K562 (cell line): ENCODE results near the gene NUTM1. TPM values are rescaled to one million over a fixed set of nuclear protein-coding genes. Genes with fewer than 3 reads are reported as not detected.
A peak's percentile ranks its signal among the peaks of the same experiment; 100 is the strongest.

ENCODE experiments used
- ATAC-seq: fragments of 200-7000 bp; cut with Tn5 transposase; 3 replicates; pipeline ENCODE4 v1.9.1; 2020; ENCODE audit warnings: moderate library complexity
- BruUV-seq: library from RNA; stranded (reverse); fragments of 400-500 nt; replicated peaks from 2 replicates; lab custom pipeline; 2021; lab: Mats Ljungman, UMichigan
- CTCF ChIA-PET: fragments of 300-600 bp; formaldehyde crosslinking; extraction: SDS; loops from one replicate; lab custom pipeline; 2021; ENCODE audit warnings: low intra/inter-chr PET ratio; lab: Yijun Ruan, JAX
- POLR2A ChIA-PET: fragments of 300-600, 350-650 bp; sonication (Branson Sonifier 250); formaldehyde crosslinking; extraction: SDS; loops from one replicate; lab custom pipeline; 2021; ENCODE audit warnings: antibody characterized with exemption, inconsistent platforms; lab: Yijun Ruan, JAX
- DNase-seq, 4 experiments: peaks; one replicate each; pipeline versions ENCODE4 v3.0.0 to v3.0.0-alpha.2; 2011 to 2018; ENCODE audit warnings: low spot score in 3 of 4, mixed read lengths in 3 of 4; ENCODE audit errors: extremely low read depth in 1 of 4
- FAIRE-seq: peaks from 2 replicates; lab custom pipeline; 2011; peaks lifted over from hg19 to GRCh38; lab: Jason Lieb, UNC
- H2AFZ ChIP-seq: 2 replicates; pipeline ENCODE4 v1.6.0; 2011; ENCODE audit warnings: low read depth, low read length, control low read depth, inconsistent platforms
- H3K27ac ChIP-seq: fragments of 200-600 bp; 3 replicates; pipeline ENCODE4 v1.8.0; 2011; ENCODE audit warnings: low read depth, mild to moderate bottlenecking, control low read depth, inconsistent platforms, low read length, moderate library complexity, mixed read lengths; ENCODE audit errors: extremely low read depth
- H3K27me3 ChIP-seq, 2 experiments: fragments of 300-600 bp in 1 of 2; 2 replicates in 1 of 2; 3 replicates in 1 of 2; pipeline versions ENCODE4 v1.6.0 to v1.8.0; 2011; ENCODE audit warnings: inconsistent platforms in 2 of 2, low read length in 2 of 2, mild to moderate bottlenecking in 1 of 2, mixed read lengths in 1 of 2, moderate library complexity in 1 of 2; ENCODE audit not compliant: control insufficient read depth in 2 of 2, insufficient read depth in 2 of 2
- H3K36me3 ChIP-seq: fragments of 300-600 bp; 3 replicates; pipeline ENCODE4 v1.8.0; 2011; ENCODE audit warnings: mild to moderate bottlenecking, low read length, inconsistent platforms; ENCODE audit not compliant: control insufficient read depth, insufficient read depth
- H3K4me1 ChIP-seq, 2 experiments: fragments of 200-600 bp in 1 of 2; replicated peaks in 1 of 2; 2 replicates in 1 of 2; 3 replicates in 1 of 2; pipeline versions ENCODE4 v1.5.1 to v1.8.0; 2011; ENCODE audit warnings: inconsistent platforms in 2 of 2, low read length in 2 of 2, mild to moderate bottlenecking in 1 of 2, mixed read lengths in 1 of 2, moderate library complexity in 1 of 2; ENCODE audit not compliant: control insufficient read depth in 2 of 2, insufficient read depth in 2 of 2
- H3K4me2 ChIP-seq: 2 replicates; pipeline ENCODE4 v1.6.1; 2011; ENCODE audit warnings: low read length, control low read depth, inconsistent platforms, mixed read lengths; ENCODE audit not compliant: insufficient read depth
- H3K4me3 ChIP-seq: fragments of 200-600 bp; sonication (generic), shearing (Covaris generic); 2 replicates; pipeline ENCODE4 v1.5.1; 2016; ENCODE audit warnings: control low read depth, inconsistent platforms
- H3K79me2 ChIP-seq: fragments of 200-600 bp; 3 replicates; pipeline ENCODE4 v1.8.0; 2011; ENCODE audit warnings: low read length, inconsistent platforms; ENCODE audit not compliant: control insufficient read depth, insufficient read depth
- H3K9ac ChIP-seq, 2 experiments: 2 replicates each; pipeline versions ENCODE4 v1.6.0 to v1.6.1; 2011; ENCODE audit warnings: low read depth in 2 of 2, low read length in 2 of 2, control low read depth in 1 of 2, inconsistent platforms in 1 of 2, mild to moderate bottlenecking in 1 of 2, mixed read lengths in 1 of 2; ENCODE audit not compliant: insufficient read depth in 1 of 2
- H3K9me1 ChIP-seq: one replicate; pipeline ENCODE4 v1.6.0; 2011; ENCODE audit warnings: inconsistent platforms, mild to moderate bottlenecking, low read length, moderate library complexity; ENCODE audit not compliant: control insufficient read depth, insufficient read depth
- H3K9me3 ChIP-seq: replicated peaks from 2 replicates; pipeline ENCODE4 v1.5.1; 2011; ENCODE audit warnings: low read depth, low read length, inconsistent platforms; ENCODE audit not compliant: control insufficient read depth, insufficient read depth
- H4K20me1 ChIP-seq: replicated peaks from 2 replicates; pipeline ENCODE4 v1.6.1; 2011; ENCODE audit warnings: low read length, inconsistent platforms, mixed read lengths; ENCODE audit not compliant: control insufficient read depth, insufficient read depth
- CREM ChIP-seq: IDR thresholded peaks from 2 replicates; pipeline ENCODE4 v1.6.1; 2014; ENCODE audit warnings: antibody characterized with exemption, low read depth
- FOXJ2 ChIP-seq: fragments of 200-800 bp; sonication (Bioruptor generic); IDR thresholded peaks from 2 replicates; pipeline ENCODE4 v1.6.1; 2016; ENCODE audit warnings: missing genetic modification characterization, missing compliant biosample characterization
- LCOR ChIP-seq: sonication (generic); formaldehyde crosslinking; IDR thresholded peaks from 2 replicates; pipeline ENCODE4 v1.8.0; 2022; ENCODE audit warnings: mild to moderate bottlenecking, missing genetic modification reagents
- NRF1 ChIP-seq, 2 experiments: fragments of 450-650 bp; IDR thresholded peaks in 1 of 2; conservative IDR thresholded peaks in 1 of 2; 2 replicates each; pipeline ENCODE4 v1.6.1; 2014; ENCODE audit warnings: mild to moderate bottlenecking in 2 of 2
- PATZ1 ChIP-seq: fragments of 250-450 bp; sonication (Bioruptor Pico); IDR thresholded peaks from 2 replicates; pipeline ENCODE4 v1.5.0; 2020; ENCODE audit warnings: mild to moderate bottlenecking, borderline replicate concordance
- PRPF4 ChIP-seq: fragments of 200-400 bp; formaldehyde crosslinking; IDR thresholded peaks from one replicate; pipeline ENCODE4 v1.6.1; 2017; ENCODE audit warnings: low read length, low read depth, mild to moderate bottlenecking; ENCODE audit not compliant: insufficient read depth, poor library complexity, severe bottlenecking
- RBBP5 ChIP-seq: fragments of 200-600 bp; sonication (generic); IDR thresholded peaks from 2 replicates; pipeline ENCODE4 v1.6.1; 2012; ENCODE audit warnings: borderline replicate concordance, mild to moderate bottlenecking, low read length, control low read depth, inconsistent platforms; ENCODE audit not compliant: insufficient read depth, poor library complexity, severe bottlenecking
- RHOXF2B ChIP-seq: fragments of 250-450 bp; sonication (Bioruptor Pico); conservative IDR thresholded peaks from 2 replicates; pipeline ENCODE4 v1.5.1; 2021
- STAT5B ChIP-seq: fragments of 250-450 bp; sonication (Bioruptor Pico); IDR thresholded peaks from 2 replicates; pipeline ENCODE4 v1.8.0; 2021; ENCODE audit warnings: mild to moderate bottlenecking, inconsistent platforms
- ZNF274 ChIP-seq: IDR thresholded peaks from 2 replicates; pipeline ENCODE4 v1.6.1; 2011; ENCODE audit warnings: low read depth, mild to moderate bottlenecking, low read length, moderate library complexity, borderline replicate concordance
- ZNF449 ChIP-seq: fragments of 250-450 bp; sonication (Bioruptor Pico); IDR thresholded peaks from 2 replicates; pipeline ENCODE4 v1.8.0; 2022; ENCODE audit warnings: moderate library complexity, mild to moderate bottlenecking, inconsistent platforms
- WGBS: fragments of 100-300 bp; shearing (Covaris generic); methylation state at CpG from one replicate; pipeline ENCODE4 v1.1.6; 2016; ENCODE audit warnings: low coverage, mixed read lengths; ENCODE audit not compliant: insufficient coverage; ENCODE audit errors: missing lambda C conversion rate; 5-methylcytosine and 5-hydroxymethylcytosine counted together
- in situ Hi-C: fragments of 300-500 bp; cut with MboI; formaldehyde crosslinking; loops from 4 replicates; pipeline ENCODE4 v1.15.0; 2018; ENCODE audit warnings: inconsistent platforms, mixed read lengths
- intact Hi-C: fragments of 100-400 bp; cut with micrococcal nuclease; formaldehyde crosslinking; loops from 2 replicates; pipeline ENCODE4 v1.14.2; 2022
- polyA plus RNA-seq, 8 experiments: library from polyadenylated mRNA; depleted of rRNA in 4 of 8; stranded (reverse) in 5 of 8; unstranded in 3 of 8; fragments of >200 nt; fragmentation: Nextera tagmentation in 2 of 8; fragmentation: Illumina TruSeq in 1 of 8; extraction: Ambion mirVana in 2 of 8; extraction: Trizol in 1 of 8; gene quantifications; 2 replicates each; pipeline versions ENCODE4 v1.2.1 to v1.2.3, GENCODE V29; 2011 to 2014; ENCODE audit warnings: inconsistent platforms in 1 of 8, missing spikeins in 1 of 8
- total RNA-seq, 7 experiments: library from RNA; depleted of rRNA in 6 of 7; stranded (reverse); fragments of >200 nt in 6 of 7; fragmentation: Illumina TruSeq in 2 of 7; extraction: Trizol in 2 of 7; gene quantifications; 2 replicates each; pipeline versions ENCODE4 v1.2.1 to v1.2.3, GENCODE V29; 2011 to 2021; ENCODE audit warnings: low replicate concordance in 1 of 7

Gene NUTM1
- total and polyA plus RNA-seq, 9 of the 15 experiments (the other 6 are each of a cell fraction or from before 2014, with no cell fraction given) = 0.01 to 0.05 (median 0.04) TPM; not detected in 4

DNA sequence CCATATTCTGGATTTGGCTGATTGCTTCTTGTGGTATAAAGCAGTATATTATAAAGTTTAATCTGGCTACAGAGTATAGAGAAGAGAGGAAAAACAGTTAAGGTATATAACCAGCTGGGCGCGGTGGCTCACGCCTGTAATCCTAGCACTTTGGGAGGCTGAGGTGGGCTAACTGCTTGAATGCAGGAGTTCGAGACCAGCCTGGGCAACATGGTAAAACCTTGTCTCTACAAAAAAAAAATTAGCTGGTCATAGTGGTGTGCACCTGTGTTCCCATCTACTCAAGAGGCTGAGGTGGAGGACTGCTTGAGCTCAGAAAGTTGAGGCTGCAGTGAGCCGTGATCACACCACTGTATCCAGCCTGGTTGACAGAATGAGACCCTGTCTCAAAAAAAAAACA lies 12.8 kb upstream of the NUTM1 start:
- in situ Hi-C loops = no loop called here

More for the DNA sequence above, 12.8 kb upstream of the NUTM1 start:
- intact Hi-C loops = no loop called here
- TF ChIP-seq RHOXF2B (CRISPR knock-in tag) = no peak
- no peak for TF ChIP-seq FOXJ2 (tag)
- TF ChIP-seq NRF1 (conservative IDR thresholded peaks at IDR 0.05 in 1 of 2, IDR thresholded peaks at IDR 0.05 in 1 of 2) = no peak
- no peak for TF ChIP-seq RBBP5
- TF ChIP-seq ZNF274 = no peak
- no peak for TF ChIP-seq CREM
- no peak for TF ChIP-seq LCOR (CRISPR knock-in tag)
- no peak for TF ChIP-seq PATZ1
- TF ChIP-seq ZNF449 = no peak
- no peak for TF ChIP-seq PRPF4
- no peak for TF ChIP-seq STAT5B (CRISPR knock-in tag)
- Histone ChIP-seq H3K4me3 (no peak overlapping the region), H3K4me1 (peaks cover 18 to 27% of the 10 kb centered on the region in 2 experiments; a peak in 4 of 5 replicates), H2AFZ (no peak overlapping the region), H3K9me3 (no peaks in the 10 kb centered on the region), H3K9ac (no peak overlapping the region), H4K20me1 (no peaks in the 10 kb centered on the region), H3K36me3 (no peaks in the 10 kb centered on the region), H3K27ac (no peak overlapping the region), H3K9me1 (no peaks in the 10 kb centered on the region), H3K79me2 (no peaks in the 10 kb centered on the region), H3K27me3 (no peaks in the 10 kb centered on the region), H3K4me2 (no peak overlapping the region)
- 83% methylated on average over 5 of the region's 5 CpGs for WGBS
- BruUV-seq = no TSS peak
- ATAC-seq = no peak
- DNase-seq = no peak
- ChIA-PET POLR2A (interaction anchor here (1.1 to 3.4 kb wide), 4 partner anchors 8 to 25 kb away, joined by 3 to 27 read pairs (median 12); partner anchors contain the start of gene SLC12A6), CTCF (no interaction called here)
- peak; percentile 54 for FAIRE-seq
